Left lobe of liver (tissue), 2 donors: Measurements from ENCODE around the gene ZFAND3. TPM values are rescaled to one million over a fixed set of nuclear protein-coding genes. Genes with fewer than 3 reads are reported as not detected.

Experiments
- ATAC-seq: fragments of 200-7000 bp; cut with Tn5 transposase; one replicate; pipeline ENCODE4 v1.9.1; 2020; ENCODE audit warnings: mild to moderate bottlenecking, moderate library complexity
- DNase-seq: peaks from one replicate; pipeline ENCODE4 v3.0.0-alpha.2; 2020; ENCODE audit warnings: low spot score
- total RNA-seq: library from RNA; stranded (reverse); gene quantifications from one replicate; pipeline ENCODE4 v1.2.1, GENCODE V29; 2021
- donor health status: DM: no; HTN: no; CAD: no; lungs with moderate emphysema.
- donor health status: DM: no; HTN: yes; CAD: no.

The ZFAND3 gene
- total RNA-seq, 1 donor from 2014 or later: 41.0 TPM

DNA sequence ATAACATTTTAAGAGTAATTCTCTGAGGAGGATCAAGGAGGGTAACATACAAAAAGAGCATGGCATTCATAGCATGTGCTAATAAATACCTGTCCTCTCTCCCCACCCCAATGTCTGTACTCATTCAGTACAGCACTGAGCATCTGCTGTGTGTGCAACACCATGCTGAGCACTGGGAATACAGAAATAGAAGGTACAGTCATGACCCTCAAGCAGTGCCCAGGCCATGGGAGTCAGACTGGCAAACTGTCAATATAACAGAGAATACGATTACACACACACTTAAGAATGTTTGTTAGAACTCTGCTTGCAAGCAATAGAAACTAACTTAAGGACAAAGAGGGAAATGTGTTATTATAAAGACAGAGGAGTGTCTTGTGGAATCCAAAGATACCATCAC is 24.7 kb upstream of the ZFAND3 start:
- no peak for DNase-seq
- ATAC-seq: no peak

DNA sequence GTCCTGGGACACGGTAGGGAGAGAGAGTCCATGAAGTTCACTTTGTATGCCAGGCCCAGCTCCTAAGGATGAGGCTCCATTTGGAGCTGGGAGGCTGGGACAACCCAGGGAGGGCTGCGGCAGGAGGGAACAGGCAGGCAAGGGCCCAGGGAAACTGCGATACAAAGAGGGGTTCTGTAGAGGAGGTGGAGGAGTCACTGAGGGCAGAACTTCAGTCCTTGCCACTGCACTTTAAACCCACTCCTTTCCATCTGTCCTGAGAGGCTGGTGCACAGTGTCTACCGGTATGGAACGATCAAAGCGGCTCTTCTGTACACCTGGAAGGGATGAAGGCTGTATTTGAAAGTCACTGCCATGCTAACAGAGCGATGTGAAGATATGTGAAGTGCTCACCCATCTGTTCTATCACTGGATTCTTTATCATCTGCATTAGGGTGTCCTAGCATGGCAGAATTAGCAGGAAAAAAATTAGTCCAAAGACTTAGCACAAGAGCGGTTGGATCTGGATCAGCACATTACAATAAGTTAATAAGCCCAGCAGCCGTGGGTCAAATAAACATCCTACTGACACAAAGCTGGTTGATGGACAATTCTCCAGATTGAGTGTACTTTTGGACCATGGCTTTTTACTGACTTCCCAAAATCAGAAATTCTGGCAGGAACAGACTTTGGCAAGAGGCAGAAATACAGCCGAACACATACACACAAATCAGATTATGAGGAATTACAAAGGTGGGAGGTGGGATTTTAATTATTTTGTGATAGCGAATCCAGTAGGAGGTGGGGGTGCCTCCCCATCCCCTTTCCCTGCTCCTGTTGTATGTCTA is 20.9 kb upstream of the ZFAND3 start:
- ATAC-seq: peak; percentile 67
- no peak for DNase-seq

DNA sequence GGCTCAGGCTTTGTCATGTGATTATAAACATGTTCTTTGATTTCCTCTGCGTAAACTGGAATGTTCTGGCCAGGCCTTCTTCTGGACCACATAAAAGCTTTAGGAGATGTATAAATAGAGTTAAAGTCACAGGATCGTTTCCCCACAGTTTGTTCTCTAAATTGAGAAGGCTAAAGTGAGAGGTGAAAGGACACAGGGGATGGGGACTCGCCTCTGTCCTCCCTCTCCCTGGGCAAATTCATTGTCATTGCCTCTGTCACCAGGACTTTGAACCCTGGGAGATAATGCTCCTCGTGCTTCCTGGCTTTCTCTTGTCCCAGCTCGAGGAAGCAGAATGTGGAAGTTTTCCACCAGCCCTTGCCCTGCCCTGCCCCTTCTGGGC is 20.3 kb upstream of the ZFAND3 start:
- peak; percentile 86 for DNase-seq
- ATAC-seq: peak; percentile 82

DNA sequence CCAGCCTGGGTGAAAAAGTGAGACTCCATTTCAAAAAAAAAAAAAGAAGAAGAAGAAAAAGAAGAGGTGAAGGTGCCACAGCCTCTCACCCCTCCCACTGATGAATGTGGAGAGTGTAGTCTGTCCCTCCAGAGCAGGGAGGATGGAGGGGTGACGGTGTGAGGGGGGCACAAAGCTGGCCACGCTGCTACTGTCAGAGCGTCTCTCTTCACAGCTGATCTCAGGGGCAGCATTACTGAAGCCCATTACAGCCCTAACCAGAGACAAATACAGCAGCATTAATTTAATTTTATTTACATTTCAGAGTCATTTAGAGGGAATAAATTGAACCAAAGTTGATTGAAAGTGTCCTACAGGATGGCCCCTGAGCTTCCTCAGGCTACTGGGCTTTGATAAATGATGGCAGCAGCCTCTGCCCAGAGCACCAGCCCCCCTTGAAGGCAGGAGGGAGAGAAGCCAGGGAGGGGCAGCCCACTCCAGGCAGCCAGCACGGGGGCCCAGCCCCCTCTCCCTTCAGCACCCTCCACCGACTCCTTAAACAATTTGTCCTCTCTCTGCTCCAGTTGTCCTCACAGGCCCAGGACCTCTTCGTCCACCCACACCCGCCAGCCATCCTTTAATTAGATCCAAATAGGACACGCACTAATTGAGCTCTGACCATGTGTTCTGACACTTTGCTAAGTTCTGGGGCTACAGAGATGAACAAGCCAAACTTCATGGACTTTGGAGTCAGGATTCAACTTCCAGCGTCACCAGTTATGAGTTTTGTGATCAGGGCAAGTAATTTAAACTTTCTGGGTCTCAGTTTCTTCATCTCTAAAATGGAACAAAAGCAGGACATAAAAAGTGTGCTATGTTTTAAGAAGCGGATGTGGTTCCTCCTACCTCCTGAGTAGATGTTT is 18.6 kb upstream of the ZFAND3 start:
- DNase-seq (no peak), ATAC-seq (peak; percentile 12)

DNA sequence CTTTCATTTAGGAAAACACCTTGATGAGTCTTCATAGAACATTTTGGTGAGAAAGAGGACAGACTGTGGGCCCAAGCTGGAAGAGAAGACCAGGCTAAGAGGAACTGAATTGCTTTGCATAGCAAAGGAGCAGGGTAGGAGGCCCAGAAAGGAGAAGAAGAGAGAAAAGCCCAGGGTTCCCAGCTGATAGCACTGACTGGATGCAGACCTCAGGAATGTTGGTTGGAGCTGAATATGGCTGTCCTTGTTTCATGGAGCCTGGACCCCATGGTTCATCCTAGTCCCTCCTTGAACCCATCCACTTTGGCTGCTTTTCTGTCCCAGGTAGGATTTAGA is 18.0 kb upstream of the ZFAND3 start:
- DNase-seq (no peak), ATAC-seq (no peak)

DNA sequence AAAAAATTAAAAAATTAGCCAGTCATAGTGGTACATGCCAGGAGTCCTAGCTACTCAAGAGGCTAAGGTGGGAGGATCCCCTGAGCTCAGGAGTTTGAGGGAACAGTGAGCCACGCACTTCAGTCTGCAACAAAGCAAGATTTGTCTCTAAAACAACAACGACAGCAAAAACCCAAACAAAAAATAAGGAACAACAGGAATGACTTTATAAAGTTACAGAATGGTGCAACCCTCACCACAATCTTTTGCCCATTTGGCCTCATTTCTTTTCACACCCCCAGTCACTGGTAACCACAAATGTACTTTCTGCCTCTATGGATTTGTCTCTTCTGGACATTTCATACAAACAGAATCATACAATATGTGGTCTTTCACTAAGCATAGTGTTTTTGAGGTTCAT is 16.7 kb upstream of the ZFAND3 start:
- DNase-seq (no peak), ATAC-seq (no peak)

DNA sequence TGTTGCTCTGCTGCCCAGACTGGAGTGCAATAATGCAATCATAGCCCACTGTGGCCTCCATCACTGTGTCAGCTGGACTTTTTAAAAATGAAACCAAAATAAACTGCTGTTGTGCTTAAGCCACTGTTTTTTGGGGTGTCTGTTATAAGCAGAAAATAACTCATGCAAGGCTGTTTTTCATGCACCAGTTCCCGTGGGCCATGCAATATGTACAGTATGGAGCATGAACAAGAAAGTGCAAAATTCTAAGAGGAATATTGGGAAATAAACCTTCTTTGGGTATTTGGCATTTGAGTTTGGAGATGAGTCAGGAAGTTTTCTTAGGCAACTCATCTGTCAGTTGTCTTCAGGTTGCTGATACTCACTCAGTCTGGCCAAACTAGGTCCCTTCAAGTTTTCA is 14.9 kb upstream of the ZFAND3 start:
- DNase-seq: no peak
- no peak for ATAC-seq

DNA sequence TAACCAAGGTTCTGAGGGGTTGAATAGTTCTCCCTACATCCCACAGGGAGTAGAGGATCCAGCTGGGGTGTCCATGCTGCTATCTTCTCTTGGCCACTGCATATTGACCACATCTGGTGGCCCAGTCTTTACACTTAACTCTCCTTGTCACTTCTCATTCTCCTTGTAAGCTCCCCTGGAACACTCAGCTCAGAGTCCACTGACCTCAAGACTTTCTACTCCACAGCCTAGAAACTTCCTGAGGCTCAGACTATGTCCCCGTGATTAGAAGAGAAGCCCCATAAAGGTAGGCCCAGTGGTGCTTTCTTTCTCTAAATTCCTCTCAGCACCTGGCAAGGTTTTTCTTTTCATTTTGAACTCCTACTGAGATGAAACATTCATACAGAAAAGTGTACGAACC is 13.3 kb upstream of the ZFAND3 start:
- DNase-seq: no peak
- ATAC-seq: no peak

DNA sequence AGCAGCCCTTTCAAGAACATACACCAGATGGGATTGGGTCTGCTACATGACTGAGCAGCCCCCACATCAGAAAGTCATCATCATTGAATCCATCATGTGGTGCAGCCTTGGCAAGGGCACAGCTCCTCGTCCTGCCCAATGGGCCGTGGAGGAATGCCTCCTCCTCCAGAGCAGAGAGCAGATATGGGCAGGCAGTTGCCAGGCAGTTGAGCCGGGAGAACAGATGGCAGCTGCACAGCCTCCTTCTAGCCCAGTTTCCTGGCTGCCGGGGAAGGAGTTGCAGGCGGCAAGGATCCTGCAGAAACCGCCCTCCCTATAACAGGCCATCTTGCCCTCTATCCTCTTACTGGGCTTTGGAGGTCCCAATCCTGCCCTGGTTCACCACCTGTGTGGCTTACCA is 11.9 kb upstream of the ZFAND3 start:
- no peak for ATAC-seq
- no peak for DNase-seq

DNA sequence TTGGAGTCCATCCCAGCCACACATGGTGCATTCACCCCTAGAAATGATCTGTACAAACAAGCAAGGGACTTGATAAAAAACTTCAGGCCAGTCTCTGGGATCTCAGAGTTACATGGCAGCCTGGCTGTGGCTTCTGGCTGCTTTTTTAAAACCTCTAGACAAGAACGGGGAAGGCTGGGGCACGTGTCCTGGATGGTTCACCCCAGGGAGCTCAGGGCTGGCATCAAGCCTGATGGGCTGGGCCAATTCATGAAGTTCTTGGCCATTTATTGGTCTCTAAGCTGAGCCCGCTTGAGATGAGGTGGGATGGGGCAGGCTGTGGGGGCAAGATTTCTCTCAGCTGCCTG is 10.4 kb upstream of the ZFAND3 start:
- DNase-seq: peak; percentile 60
- ATAC-seq: peak; percentile 84

DNA sequence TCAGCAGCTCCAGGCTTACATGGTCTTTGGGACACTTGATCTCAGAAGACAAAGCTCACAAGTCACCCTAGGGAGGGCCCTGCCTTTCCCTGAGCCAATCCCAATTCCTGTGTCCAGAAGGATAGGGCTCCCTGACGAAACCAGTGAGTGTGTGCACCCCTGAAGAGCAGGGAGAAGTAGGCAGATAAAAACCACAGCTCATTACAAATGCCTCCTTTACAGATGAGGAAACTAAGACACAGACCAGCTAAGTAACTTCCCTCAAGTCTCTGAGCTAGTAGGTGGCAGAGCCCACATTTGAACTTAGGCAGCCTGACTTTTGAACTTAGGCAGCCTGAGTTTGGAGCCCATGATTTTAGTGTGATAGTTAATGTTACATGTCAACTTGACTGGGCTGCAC is 6.7 kb upstream of the ZFAND3 start:
- DNase-seq (no peak), ATAC-seq (no peak)

DNA sequence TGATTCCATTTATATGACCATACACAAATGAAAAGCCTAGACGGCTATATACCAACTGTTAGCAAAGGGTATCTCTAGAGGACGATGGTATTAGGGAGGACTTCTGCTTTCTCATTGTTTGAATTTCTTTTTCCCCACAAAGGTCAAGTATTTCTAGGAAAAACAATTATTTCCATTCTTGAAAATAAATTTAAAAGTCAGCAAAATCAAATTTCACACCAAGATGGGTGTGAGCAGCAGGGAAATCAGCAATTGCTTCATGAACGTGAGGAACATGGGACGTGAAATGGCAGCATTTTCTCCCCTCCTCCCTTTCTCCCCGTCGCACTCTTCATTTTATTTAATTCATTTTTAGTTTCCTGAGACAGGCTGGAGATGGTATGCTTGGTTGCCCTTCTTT is 5.2 kb upstream of the ZFAND3 start:
- no peak for DNase-seq
- ATAC-seq: no peak

DNA sequence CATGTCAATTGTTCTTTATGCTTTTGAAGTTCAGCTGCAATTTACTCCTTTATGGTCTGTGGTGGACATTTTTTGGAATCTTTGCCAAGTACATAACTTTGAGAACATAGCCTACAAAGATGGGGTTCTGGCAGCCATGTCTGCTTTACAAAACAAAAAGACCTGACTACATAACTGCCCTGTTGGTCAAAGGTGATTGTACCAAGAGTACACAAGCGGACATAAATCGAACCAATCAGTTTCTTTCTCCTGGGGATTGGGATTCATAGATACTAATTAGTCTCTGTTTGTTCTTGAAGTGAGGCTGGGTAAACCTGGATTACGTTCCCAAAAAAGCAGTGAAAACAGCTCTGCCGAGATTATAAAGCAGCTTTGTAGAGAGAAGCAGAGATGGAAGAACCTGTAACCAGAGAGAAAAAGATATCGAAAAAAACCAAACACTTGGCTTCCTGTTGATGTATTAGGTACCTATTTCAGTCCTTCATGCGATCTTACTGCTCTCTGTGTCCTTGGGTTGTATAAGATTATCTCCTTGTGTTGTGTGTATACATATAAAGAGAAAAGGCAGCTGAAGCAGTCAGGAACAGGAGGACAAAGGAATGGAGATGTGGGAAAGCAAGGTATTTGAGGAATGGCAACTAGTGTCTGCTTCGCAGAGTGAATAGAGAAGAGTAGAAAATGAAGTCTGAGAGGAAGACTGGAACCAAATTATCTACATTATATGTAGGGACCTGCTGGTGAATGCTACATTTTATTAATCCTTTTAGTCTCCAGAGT is 2.7 kb upstream of the ZFAND3 start:
- no peak for DNase-seq
- no peak for ATAC-seq

DNA sequence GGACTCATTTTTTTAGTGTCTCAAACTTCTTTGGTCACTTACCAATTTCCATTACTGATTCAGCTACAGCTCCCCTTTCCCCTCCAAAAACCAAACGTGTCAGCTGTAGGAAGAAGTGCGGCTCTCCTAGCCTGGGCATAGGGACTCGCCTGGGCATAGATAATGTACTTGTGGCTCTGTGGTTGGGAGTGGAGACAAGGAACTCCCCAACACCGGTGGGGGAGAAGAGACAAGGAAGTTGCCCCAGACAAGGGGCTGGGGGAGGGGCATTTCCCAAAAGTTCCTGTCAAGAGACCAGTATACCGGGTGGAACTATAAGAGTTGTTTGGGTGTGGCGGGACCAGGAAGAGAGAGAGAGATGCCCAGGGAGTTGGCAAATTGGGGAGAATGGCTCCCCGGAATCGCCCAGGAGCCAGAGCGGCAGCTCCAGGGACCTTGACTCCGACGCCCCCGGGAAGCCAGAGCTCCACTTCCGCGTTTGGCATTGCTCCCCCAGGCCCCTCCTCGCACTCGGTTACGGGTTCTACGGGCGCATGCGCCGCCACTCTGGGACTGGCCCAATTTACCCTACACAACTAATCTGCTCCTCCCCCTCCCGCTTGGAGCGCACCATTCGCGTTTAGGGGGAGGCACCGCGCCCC is 871 bp upstream of the ZFAND3 start:
- DNase-seq (peak; percentile 97), ATAC-seq (peak; percentile 79)

DNA sequence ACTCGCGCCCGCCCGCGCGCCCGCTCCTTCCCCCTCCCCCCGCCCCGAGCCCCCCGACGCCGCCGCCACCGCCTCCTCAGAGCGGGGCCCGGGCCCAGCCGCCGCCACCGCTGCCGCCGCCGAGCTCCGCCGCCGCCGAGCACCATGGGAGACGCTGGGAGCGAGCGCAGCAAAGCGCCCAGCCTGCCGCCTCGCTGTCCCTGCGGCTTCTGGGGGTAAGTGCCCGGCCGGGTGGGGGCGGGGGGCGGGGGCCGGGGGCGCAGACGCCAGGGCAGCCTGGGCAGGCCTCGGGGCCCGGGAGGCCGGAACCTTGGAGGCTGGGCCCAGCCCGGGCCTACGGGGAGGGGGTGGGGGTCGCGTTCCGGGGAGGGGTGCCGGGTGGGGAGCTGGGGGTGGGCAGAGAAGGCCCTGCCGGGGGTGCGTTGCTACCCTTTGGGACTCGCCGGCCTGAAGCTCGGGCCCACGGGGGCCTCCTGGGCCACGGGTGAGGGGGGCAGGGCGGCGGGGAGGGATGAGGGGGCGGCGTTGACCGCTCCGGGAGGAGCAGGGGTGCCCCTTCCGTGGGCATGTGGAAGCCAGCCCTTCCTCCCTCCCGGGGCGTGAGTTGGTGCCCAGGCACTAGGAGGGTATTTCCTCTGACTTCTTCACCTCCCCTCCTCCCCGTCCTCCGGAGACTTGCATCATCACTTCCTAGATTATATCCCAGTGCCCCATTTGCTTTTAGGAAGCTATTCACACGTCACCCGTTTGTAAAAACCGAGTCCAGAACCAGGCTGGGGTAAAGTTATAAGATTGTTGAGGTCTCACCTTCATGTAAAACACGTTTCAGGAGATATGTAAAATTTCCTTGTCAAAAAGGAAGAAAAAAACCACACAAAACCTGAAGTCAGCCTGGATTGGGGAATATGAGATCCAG is 533 bp downstream of the ZFAND3 start:
- ATAC-seq (peak; percentile 14), DNase-seq (peak; percentile 71)

DNA sequence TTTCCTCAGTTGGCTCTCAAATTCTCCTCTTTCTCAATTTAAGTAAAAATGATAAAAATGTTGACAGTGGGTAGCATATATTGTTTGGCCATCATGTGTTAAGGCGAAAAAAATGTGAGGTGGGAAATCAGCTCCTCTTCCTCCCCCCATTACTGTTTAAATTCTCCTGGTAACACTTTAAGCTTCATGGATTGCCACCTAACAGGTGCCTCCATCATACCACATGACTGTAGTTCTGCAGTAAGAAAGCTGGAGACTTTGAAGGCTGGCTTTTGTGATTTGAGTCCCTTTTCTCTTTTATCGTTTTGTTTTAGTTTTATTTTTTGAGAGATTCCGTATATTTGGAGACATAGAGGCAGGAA is 1.2 kb downstream of the ZFAND3 start:
- DNase-seq (no peak), ATAC-seq (no peak)

DNA sequence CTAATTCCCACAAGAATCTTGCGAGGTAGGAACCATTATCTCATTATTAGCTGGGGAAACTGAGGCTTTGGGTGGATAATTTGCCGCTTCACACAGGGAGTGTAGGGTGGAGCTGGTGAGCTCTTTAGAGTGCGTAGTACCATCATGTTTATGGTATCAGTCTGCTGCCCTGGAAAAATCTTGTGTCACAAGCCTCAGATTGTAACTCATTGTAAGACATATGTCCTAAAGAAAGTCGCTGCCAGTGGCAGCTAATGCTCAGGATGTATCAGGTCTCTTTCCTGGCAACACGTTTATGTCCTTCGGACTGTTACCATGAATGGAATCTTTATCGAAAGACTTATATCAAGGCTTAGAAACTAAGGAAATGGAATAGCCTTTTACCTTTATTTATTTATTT is 1.9 kb downstream of the ZFAND3 start:
- no peak for ATAC-seq

DNA sequence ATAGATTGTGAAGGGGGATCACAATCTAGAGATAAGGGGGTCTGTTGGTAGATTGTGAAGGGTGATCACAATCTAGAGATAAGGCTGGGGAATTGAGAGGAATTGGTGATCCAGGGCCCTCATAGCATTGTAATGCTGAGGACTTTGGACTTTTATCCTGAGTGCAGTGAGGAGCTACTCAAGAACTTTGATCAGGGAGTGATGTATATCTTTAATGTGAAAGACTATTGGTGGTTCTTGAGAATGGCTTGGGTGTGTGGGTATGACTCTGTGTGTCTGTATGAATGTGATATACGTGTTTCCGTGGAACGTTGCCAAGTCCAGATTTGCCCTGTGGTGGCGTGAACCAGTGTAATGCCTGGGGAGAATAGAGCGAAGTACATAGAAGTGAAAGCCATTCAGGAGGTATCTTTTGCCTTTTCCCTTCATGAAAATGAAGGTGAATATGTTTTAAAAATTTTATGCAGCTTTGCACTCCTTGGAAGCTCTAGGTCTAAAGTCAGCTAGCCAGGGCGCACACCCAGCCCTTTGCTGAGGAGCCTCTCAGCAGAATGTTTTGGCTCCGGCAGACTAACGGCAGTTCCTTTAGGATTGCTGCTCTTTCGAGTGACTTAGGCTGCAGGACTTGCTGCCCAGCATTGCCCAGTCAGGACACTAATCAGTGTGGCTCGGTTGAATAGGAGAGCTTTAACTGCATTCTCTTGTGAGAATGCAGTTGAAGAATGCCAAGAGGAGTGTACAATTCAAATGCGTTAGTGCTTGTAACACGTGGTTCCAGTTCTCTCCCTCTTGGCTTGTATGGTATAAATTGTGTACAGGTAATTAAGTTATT is 3.5 kb downstream of the ZFAND3 start:
- no peak for ATAC-seq
- no peak for DNase-seq

More for the DNA sequence above, 1.9 kb downstream of the ZFAND3 start:
- no peak for DNase-seq

DNA sequence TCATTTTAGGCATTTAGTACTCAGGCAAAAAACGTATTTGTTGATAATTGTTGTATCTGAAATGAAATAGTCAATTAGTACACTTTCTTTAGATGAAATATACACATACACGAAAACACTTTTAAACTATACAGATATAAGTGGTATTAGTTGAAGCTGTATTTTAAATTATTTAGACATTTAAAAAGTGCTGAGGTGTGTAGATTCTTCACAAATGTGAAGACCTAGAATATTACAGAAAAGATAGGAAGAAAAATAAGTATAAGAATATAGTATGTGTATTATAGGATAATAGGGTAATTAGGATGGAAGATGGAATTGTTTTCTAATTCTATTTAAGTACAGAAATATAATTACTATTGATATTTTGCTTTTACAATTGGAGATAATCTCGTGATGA is 4.6 kb downstream of the ZFAND3 start:
- ATAC-seq (no peak), DNase-seq (no peak)
